SK-N-SH (cell line): Measurements from ENCODE around the gene RBP2. TPM values are rescaled to one million over a fixed set of nuclear protein-coding genes. Genes with fewer than 3 reads are reported as not detected.

Experiments used
- CTCF ChIA-PET: fragments of 300-600, 350-600 bp; formaldehyde crosslinking; extraction: SDS; loops from one replicate; lab custom pipeline; 2021; lab: Yijun Ruan, JAX
- POLR2A ChIA-PET: fragments of 350-600 bp; sonication (Branson Sonifier 250); formaldehyde crosslinking; extraction: SDS; loops from one replicate; lab custom pipeline; 2020; ENCODE audit warnings: antibody characterized with exemption, inconsistent platforms; lab: Yijun Ruan, JAX
- DNase-seq: peaks from one replicate; pipeline ENCODE4 v3.0.0; 2012
- H2AFZ ChIP-seq: fragments of 200-600 bp; sonication (generic); 2 replicates; pipeline ENCODE4 v1.8.1; 2016; ENCODE audit warnings: antibody characterized with exemption, mild to moderate bottlenecking, low read depth
- H3F3A ChIP-seq: fragments of 200-600 bp; sonication (generic); replicated peaks from 2 replicates; pipeline ENCODE3; 2016; ENCODE audit warnings: antibody characterized with exemption, mild to moderate bottlenecking; ENCODE audit not compliant: insufficient read depth
- H3K27ac ChIP-seq, 2 experiments: fragments of 200-500 bp in 1 of 2; fragments of 200-600 bp in 1 of 2; sonication (Bioruptor generic) in 1 of 2; sonication (generic), shearing (Covaris generic) in 1 of 2; 2 replicates each; pipeline versions ENCODE4 v1.5.1 to v1.6.1; 2014 to 2016; ENCODE audit warnings: low read depth in 2 of 2, inconsistent platforms in 1 of 2, low read length in 1 of 2, mild to moderate bottlenecking in 1 of 2, mixed read lengths in 1 of 2
- H3K27me3 ChIP-seq: fragments of 200-600 bp; sonication (generic), shearing (Covaris generic); 2 replicates; pipeline ENCODE4 v1.6.1; 2016; ENCODE audit warnings: mixed run types; ENCODE audit not compliant: insufficient read depth
- H3K36me3 ChIP-seq, 2 experiments: fragments of 200-500 bp in 1 of 2; fragments of 200-600 bp in 1 of 2; sonication (Bioruptor generic) in 1 of 2; sonication (generic) in 1 of 2; replicated peaks in 1 of 2; 2 replicates each; pipeline versions ENCODE3 to v1.5.1; 2014 to 2016; ENCODE audit warnings: low read length in 1 of 2, mild to moderate bottlenecking in 1 of 2; ENCODE audit not compliant: insufficient read depth in 2 of 2, control insufficient read depth in 1 of 2
- H3K4me1 ChIP-seq, 2 experiments: fragments of 200-500 bp in 1 of 2; fragments of 200-600 bp in 1 of 2; sonication (Bioruptor generic) in 1 of 2; sonication (generic), shearing (Covaris generic) in 1 of 2; 2 replicates each; pipeline versions ENCODE4 v1.5.1 to v1.6.1; 2014 to 2016; ENCODE audit warnings: low read depth in 1 of 2, low read length in 1 of 2, mixed run types in 1 of 2; ENCODE audit not compliant: insufficient read depth in 2 of 2, control insufficient read depth in 1 of 2
- H3K4me2 ChIP-seq: fragments of 200-600 bp; sonication (generic), shearing (Covaris generic); 2 replicates; pipeline ENCODE4 v1.6.1; 2017; ENCODE audit warnings: mixed run types
- H3K4me3 ChIP-seq, 2 experiments: fragments of 200-500 bp in 1 of 2; fragments of 200-600 bp in 1 of 2; sonication (Bioruptor generic) in 1 of 2; sonication (generic), shearing (Covaris generic) in 1 of 2; 2 replicates each; pipeline versions ENCODE4 v1.5.1 to v1.8.1; 2014 to 2016; ENCODE audit warnings: low read depth in 2 of 2, inconsistent platforms in 1 of 2, low read length in 1 of 2, mild to moderate bottlenecking in 1 of 2, mixed read lengths in 1 of 2, moderate library complexity in 1 of 2
- H3K79me2 ChIP-seq: fragments of 200-600 bp; sonication (generic); 2 replicates; pipeline ENCODE4 v1.8.1; 2017; ENCODE audit warnings: mild to moderate bottlenecking; ENCODE audit not compliant: insufficient read depth
- H3K9ac ChIP-seq: fragments of 200-600 bp; sonication (generic); 2 replicates; pipeline ENCODE4 v1.6.1; 2017; ENCODE audit warnings: mixed run types
- H3K9me2 ChIP-seq: fragments of 200-600 bp; sonication (generic); 2 replicates; pipeline ENCODE4 v1.6.1; 2017; ENCODE audit warnings: mixed run types
- H3K9me3 ChIP-seq: fragments of 200-600 bp; sonication (generic); 2 replicates; pipeline ENCODE4 v1.6.1; 2017; ENCODE audit warnings: mixed run types, mild to moderate bottlenecking, moderate library complexity
- H4K20me1 ChIP-seq: fragments of 200-600 bp; sonication (generic); 2 replicates; pipeline ENCODE4 v1.6.1; 2017; ENCODE audit warnings: mild to moderate bottlenecking, mixed run types; ENCODE audit not compliant: insufficient read depth
- CTCF ChIP-seq: fragments of 200-600 bp; sonication (generic); IDR thresholded peaks from 2 replicates; pipeline ENCODE4 v1.6.1; 2017; ENCODE audit warnings: antibody characterized with exemption, mild to moderate bottlenecking, moderate library complexity
- EP300 ChIP-seq, 2 experiments: IDR thresholded peaks; 2 replicates each; pipeline versions ENCODE4 v1.4.0 to v1.6.1; 2012; ENCODE audit warnings: borderline replicate concordance in 1 of 2, low read depth in 1 of 2, low read length in 1 of 2
- GATA2 ChIP-seq: sonication (generic); formaldehyde crosslinking; IDR thresholded peaks from 2 replicates; pipeline ENCODE4 v1.5.0; 2020; ENCODE audit warnings: mild to moderate bottlenecking, missing genetic modification reagents
- IRF3 ChIP-seq: fragments of 150-350 bp; IDR thresholded peaks from 2 replicates; pipeline ENCODE4 v1.6.1; 2016; ENCODE audit warnings: mild to moderate bottlenecking, low read depth, low read length
- MAX ChIP-seq: IDR thresholded peaks from 2 replicates; pipeline ENCODE4 v1.4.0; 2012; ENCODE audit warnings: low read depth
- MXI1 ChIP-seq: IDR thresholded peaks from 2 replicates; pipeline ENCODE4 v1.6.1; 2012; ENCODE audit warnings: mild to moderate bottlenecking, low read depth, low read length, improper control_type of control experiment
- NFIC ChIP-seq: IDR thresholded peaks from 2 replicates; pipeline ENCODE4 v1.4.0; 2012; ENCODE audit warnings: borderline replicate concordance
- NRF1 ChIP-seq: IDR thresholded peaks from 2 replicates; pipeline ENCODE4 v1.6.1; 2012; ENCODE audit warnings: low read depth, mild to moderate bottlenecking, low read length
- RAD21 ChIP-seq: IDR thresholded peaks from 2 replicates; pipeline ENCODE4 v1.6.1; 2012; ENCODE audit warnings: mild to moderate bottlenecking, low read length
- SIN3A ChIP-seq: IDR thresholded peaks from 2 replicates; pipeline ENCODE4 v1.6.1; 2012; ENCODE audit warnings: low read depth, mild to moderate bottlenecking, low read length, moderate library complexity, borderline replicate concordance
- TAF1 ChIP-seq: IDR thresholded peaks from 2 replicates; pipeline ENCODE4 v1.6.1; 2012; ENCODE audit warnings: low read depth, mild to moderate bottlenecking, low read length, moderate library complexity, borderline replicate concordance
- USF1 ChIP-seq: IDR thresholded peaks from 2 replicates; pipeline ENCODE4 v1.4.0; 2012; ENCODE audit warnings: low read depth, borderline replicate concordance
- USF2 ChIP-seq: fragments of 150-350 bp; IDR thresholded peaks from 2 replicates; pipeline ENCODE4 v1.6.1; 2017; ENCODE audit warnings: antibody characterized with exemption, low read length, low read depth, borderline replicate concordance
- WGBS: methylation state at CpG from one replicate; pipeline ENCODE4 v1.1.6; 2017; ENCODE audit warnings: low lambda C conversion rate; 5-methylcytosine and 5-hydroxymethylcytosine counted together
- polyA plus RNA-seq, 3 experiments: library from polyadenylated mRNA; depleted of rRNA; stranded (reverse); fragments of >200 nt; gene quantifications; 2 replicates each; pipeline ENCODE4 v1.2.3, GENCODE V29; 2012

Gene RBP2
- polyA plus RNA-seq, 1 of the 3 experiments (the other 2 are of a cell fraction) = not detected

GRCh38 chr3:139523718-139524117, 47.4 kb upstream of the RBP2 start:
- Histone ChIP-seq H3K9me3 (no peaks in the 10 kb centered on the region), H3K27ac (no peak overlapping the region; a peak in 1 of 4 replicates), H4K20me1 (no peaks in the 10 kb centered on the region), H3F3A (no peaks in the 10 kb centered on the region), H3K36me3 (peaks cover 0 to 7% of the 10 kb centered on the region in 2 experiments), H3K4me2 (no peak overlapping the region), H3K79me2 (no peaks in the 10 kb centered on the region), H3K4me3 (no peak overlapping the region), H3K27me3 (no peaks in the 10 kb centered on the region), H3K9ac (no peak overlapping the region), H3K9me2 (no peaks in the 10 kb centered on the region), H3K4me1 (peaks cover 0 to 16% of the 10 kb centered on the region in 2 experiments; a peak in 1 of 4 replicates), H2AFZ (no peak overlapping the region)
- 23% methylated on average over 1 of the region's 1 CpG for WGBS
- TF ChIP-seq TAF1 = no peak
- no peak for DNase-seq
- ChIA-PET POLR2A (interaction anchor here (2.2 kb wide), 1 partner anchor 10 kb away, joined by 9 read pairs; no protein-coding TSS in a partner anchor), CTCF (interaction anchor here (0.9 to 2.1 kb wide), 5 partner anchors 8 to 414 kb away, joined by 3 to 5 read pairs (median 3); no protein-coding TSS in a partner anchor)

- no peak for DNase-seq
- H4K20me1 ChIP-seq = no peaks in the 10 kb centered on the region
- 84% methylated on average over 5 of the region's 5 CpGs for WGBS
- H3K4me2 ChIP-seq = no peak overlapping the region
- H3K4me1 ChIP-seq = peaks cover 0 to 16% of the 10 kb centered on the region in 2 experiments; a peak in 1 of 4 replicates
- H3K4me3 ChIP-seq = no peak overlapping the region
- H2AFZ ChIP-seq = no peak overlapping the region
- ChIA-PET POLR2A (interaction anchor here (0.5 to 2.2 kb wide), 2 partner anchors 11 to 48 kb away, joined by 4 to 9 read pairs; no protein-coding TSS in a partner anchor), CTCF (interaction anchor here (0.9 to 2.1 kb wide), 6 partner anchors 9 to 415 kb away, joined by 3 to 5 read pairs (median 3); no protein-coding TSS in a partner anchor)
- H3K9me3 ChIP-seq = no peaks in the 10 kb centered on the region
- H3K9ac ChIP-seq = no peak overlapping the region
- H3K9me2 ChIP-seq = no peaks in the 10 kb centered on the region
- peaks cover 0 to 7% of the 10 kb centered on the region in 2 experiments for H3K36me3 ChIP-seq
- no peak for TF ChIP-seq GATA2 (CRISPR knock-in tag)
- TF ChIP-seq RAD21 = no peak
- TF ChIP-seq NRF1 = no peak
- no peak for TF ChIP-seq EP300 (IDR thresholded peaks at IDR 0.05; ENCODE audit: borderline replicate concordance in 1 of 2, low read depth in 1 of 2, low read length in 1 of 2)
- no peak for TF ChIP-seq USF1
- TF ChIP-seq MXI1 = no peak
- TF ChIP-seq MAX = no peak
- TF ChIP-seq SIN3A = no peak
- no peak for TF ChIP-seq IRF3
- TF ChIP-seq NFIC = no peak
- no peak for TF ChIP-seq CTCF
- no peak for TF ChIP-seq USF2
- no peak overlapping the region; a peak in 1 of 4 replicates for H3K27ac ChIP-seq
- H3K79me2 ChIP-seq = no peaks in the 10 kb centered on the region
- H3F3A ChIP-seq = no peaks in the 10 kb centered on the region
- no peaks in the 10 kb centered on the region for H3K27me3 ChIP-seq
Observed at GRCh38 chr3:139523166-139523565, 46.9 kb upstream of the RBP2 start.
